HCT116 (cell line): ENCODE measurements around the gene LRRC4C. TPM values are rescaled to one million over a fixed set of nuclear protein-coding genes. Genes with fewer than 3 reads are reported as not detected.

ENCODE experiments used
- ATAC-seq: fragments of 200-7000 bp; cut with Tn5 transposase; 2 replicates; pipeline ENCODE4 v1.9.1; 2020; ENCODE audit warnings: mild to moderate bottlenecking, moderate library complexity
- BruUV-seq: library from RNA; stranded (reverse); fragments of 400-500 nt; replicated peaks from 2 replicates; lab custom pipeline; 2021; lab: Mats Ljungman, UMichigan
- CTCF ChIA-PET: fragments of 300-600 bp; sonication (Branson Sonifier 250); formaldehyde crosslinking; loops from one replicate; lab custom pipeline; 2021; ENCODE audit warnings: antibody characterized with exemption; lab: Charles Lee
- POLR2A ChIA-PET: fragments of 300-600, 350-600 bp; sonication (Branson Sonifier 250); formaldehyde crosslinking; loops from one replicate; lab custom pipeline; 2021; ENCODE audit warnings: antibody characterized with exemption; lab: Charles Lee
- RAD21 ChIA-PET, 2 experiments: fragments of 300-600 bp; sonication (Branson Sonifier 250); formaldehyde crosslinking; loops; one replicate each; lab custom pipeline; 2023; ENCODE audit warnings: low total read pairs in 2 of 2; ENCODE audit not compliant: uncharacterized antibody in 2 of 2, unreplicated experiment in 2 of 2, low non-redundant PET in 1 of 2; lab: Charles Lee
- DNase-seq: peaks from one replicate; pipeline ENCODE4 v3.0.0-alpha.2; 2010; ENCODE audit warnings: low read depth, low spot score
- H2AFZ ChIP-seq: fragments of 200-600 bp; shearing (Covaris generic), sonication (generic); 2 replicates; pipeline ENCODE4 v1.6.1; 2017; ENCODE audit warnings: low read depth, mixed run types, mixed read lengths, antibody characterized with exemption, low read length; ENCODE audit not compliant: poor library complexity, severe bottlenecking
- H3K27ac ChIP-seq: 2 replicates; pipeline ENCODE4 v1.5.1; 2012; ENCODE audit warnings: low read depth, low read length
- H3K27me3 ChIP-seq: fragments of 200-600 bp; sonication (generic); 2 replicates; pipeline ENCODE4 v1.6.1; 2016; ENCODE audit warnings: mixed run types, low read length, mixed read lengths; ENCODE audit not compliant: insufficient read depth
- H3K36me3 ChIP-seq, 2 experiments: fragments of 200-500 bp in 1 of 2; fragments of 200-600 bp in 1 of 2; sonication (Bioruptor generic) in 1 of 2; sonication (generic) in 1 of 2; 2 replicates each; pipeline versions ENCODE4 v1.5.1 to v1.6.1; 2014 to 2016; ENCODE audit warnings: low read length in 2 of 2, inconsistent platforms in 1 of 2, mixed read lengths in 1 of 2, mixed run types in 1 of 2; ENCODE audit not compliant: insufficient read depth in 2 of 2, control insufficient read depth in 1 of 2
- H3K4me1 ChIP-seq, 2 experiments: fragments of 200-600 bp in 1 of 2; sonication (generic) in 1 of 2; 2 replicates each; pipeline versions ENCODE4 v1.5.1 to v1.6.1; 2012 to 2017; ENCODE audit warnings: low read length in 2 of 2, inconsistent platforms in 1 of 2, mild to moderate bottlenecking in 1 of 2, mixed read lengths in 1 of 2, mixed run types in 1 of 2, moderate library complexity in 1 of 2; ENCODE audit not compliant: insufficient read depth in 2 of 2, control insufficient read depth in 1 of 2
- H3K4me2 ChIP-seq: fragments of 200-600 bp; sonication (generic); 2 replicates; pipeline ENCODE4 v1.6.1; 2017; ENCODE audit warnings: mixed run types, low read length, mixed read lengths
- H3K4me3 ChIP-seq, 2 experiments: fragments of 200-600 bp in 1 of 2; sonication (generic) in 1 of 2; replicated peaks in 1 of 2; 2 replicates each; pipeline ENCODE4 v1.5.1; 2011 to 2016; ENCODE audit warnings: low read length in 2 of 2, control low read depth in 1 of 2, low read depth in 1 of 2, mild to moderate bottlenecking in 1 of 2, mixed read lengths in 1 of 2, mixed run types in 1 of 2
- H3K79me2 ChIP-seq: fragments of 200-600 bp; sonication (generic); 2 replicates; pipeline ENCODE4 v1.6.1; 2017; ENCODE audit warnings: mild to moderate bottlenecking, mixed run types, low read length, moderate library complexity, mixed read lengths; ENCODE audit not compliant: insufficient read depth
- H3K9ac ChIP-seq: fragments of 200-600 bp; sonication (generic); 2 replicates; pipeline ENCODE4 v1.6.1; 2016; ENCODE audit warnings: low read length, mixed read lengths
- H3K9me2 ChIP-seq: fragments of 200-600 bp; sonication (generic), shearing (Covaris generic); 2 replicates; pipeline ENCODE4 v1.6.1; 2017; ENCODE audit warnings: mixed run types, mild to moderate bottlenecking, moderate library complexity; ENCODE audit not compliant: insufficient read depth
- H3K9me3 ChIP-seq, 2 experiments: fragments of 200-500 bp in 1 of 2; fragments of 200-600 bp in 1 of 2; sonication (Bioruptor generic) in 1 of 2; sonication (generic) in 1 of 2; 2 replicates each; pipeline ENCODE4 v1.6.1; 2014 to 2017; ENCODE audit warnings: low read length in 2 of 2, mixed read lengths in 2 of 2, inconsistent platforms in 1 of 2, low read depth in 1 of 2, mild to moderate bottlenecking in 1 of 2, mixed run types in 1 of 2, moderate library complexity in 1 of 2; ENCODE audit not compliant: control insufficient read depth in 1 of 2, insufficient read depth in 1 of 2
- H4K20me1 ChIP-seq: fragments of 200-600 bp; sonication (generic), shearing (Covaris generic); 2 replicates; pipeline ENCODE4 v1.6.1; 2017; ENCODE audit warnings: mixed run types, mild to moderate bottlenecking, moderate library complexity; ENCODE audit not compliant: insufficient read depth
- CBX3 ChIP-seq: IDR thresholded peaks from 2 replicates; pipeline ENCODE4 v1.6.1; 2012; ENCODE audit warnings: low read depth
- CEBPB ChIP-seq: IDR thresholded peaks from 2 replicates; pipeline ENCODE4 v1.6.1; 2012; ENCODE audit warnings: low read depth
- ELF1 ChIP-seq: IDR thresholded peaks from 2 replicates; pipeline ENCODE4 v1.6.1; 2012; ENCODE audit warnings: low read depth, borderline replicate concordance
- EZH2 ChIP-seq: fragments of 200-600 bp; sonication (generic); IDR thresholded peaks from 2 replicates; pipeline ENCODE4 v1.6.1; 2017; ENCODE audit warnings: antibody characterized with exemption, mixed run types
- FOSL1 ChIP-seq: IDR thresholded peaks from 2 replicates; pipeline ENCODE4 v1.6.1; 2012; ENCODE audit warnings: low read depth
- JUND ChIP-seq: IDR thresholded peaks from 2 replicates; pipeline ENCODE4 v1.6.1; 2012
- MAX ChIP-seq: IDR thresholded peaks from 2 replicates; pipeline ENCODE4 v1.6.1; 2012
- POLR2A ChIP-seq: IDR thresholded peaks from 2 replicates; pipeline ENCODE4 v1.7.0; 2011; ENCODE audit warnings: borderline replicate concordance; ENCODE audit not compliant: insufficient read depth, insufficient read length; ENCODE audit errors: extremely low read depth
- REST ChIP-seq: IDR thresholded peaks from 2 replicates; pipeline ENCODE4 v1.6.1; 2012; ENCODE audit warnings: low read depth
- SIN3A ChIP-seq: IDR thresholded peaks from 2 replicates; pipeline ENCODE4 v1.6.1; 2012; ENCODE audit warnings: low read depth
- SP1 ChIP-seq: IDR thresholded peaks from 2 replicates; pipeline ENCODE4 v1.6.1; 2012; ENCODE audit warnings: low read depth
- SRF ChIP-seq: IDR thresholded peaks from 2 replicates; pipeline ENCODE4 v1.6.1; 2012; ENCODE audit warnings: low read depth
- TCF7L2 ChIP-seq: IDR thresholded peaks from 2 replicates; pipeline ENCODE4 v1.7.0; 2011; ENCODE audit warnings: borderline replicate concordance, inconsistent platforms; ENCODE audit not compliant: insufficient read depth, insufficient read length; ENCODE audit errors: extremely low read depth
- YY1 ChIP-seq: IDR thresholded peaks from 2 replicates; pipeline ENCODE4 v1.6.1; 2011; ENCODE audit warnings: low read length, low read depth, moderate library complexity, mild to moderate bottlenecking; ENCODE audit not compliant: insufficient replicate concordance; ENCODE audit errors: extremely low read depth
- ZNF274 ChIP-seq: fragments of 200-500 bp; sonication (Bioruptor generic); IDR thresholded peaks from 2 replicates; pipeline ENCODE4 v1.6.1; 2014; ENCODE audit warnings: mild to moderate bottlenecking, low read depth, low read length, inconsistent platforms
- intact Hi-C: fragments of 100-400 bp; cut with micrococcal nuclease; formaldehyde crosslinking; loops from 2 replicates; pipeline ENCODE4 v1.10.0; 2022
- total RNA-seq: library from RNA; stranded (reverse); gene quantifications from one replicate; pipeline ENCODE4 v1.2.1, GENCODE V29; 2021; ENCODE audit not compliant: unreplicated experiment

The LRRC4C gene
- total RNA-seq, 1 experiment from 2014 or later, result not detected

GRCh38 chr11:41382927-41383326 lies 76.5 kb downstream of the LRRC4C start:
- no peaks in the 10 kb centered on the region for H3K4me1 ChIP-seq
- intact Hi-C loops, result no loop called here
- DNase-seq (no peak), ATAC-seq (no peak)
- no peaks in the 10 kb centered on the region for H3K79me2 ChIP-seq
- ChIA-PET CTCF (no interaction called here), POLR2A (no interaction called here), RAD21 (no interaction called here)
- no peak overlapping the region for H2AFZ ChIP-seq
- no peak overlapping the region for H3K4me2 ChIP-seq
- no peak overlapping the region for H3K4me3 ChIP-seq
- no peaks in the 10 kb centered on the region for H3K27me3 ChIP-seq
- TF ChIP-seq CBX3 (no peak), CEBPB (no peak), TCF7L2 (no peak), SRF (no peak), SIN3A (no peak), POLR2A (no peak), MAX (no peak), YY1 (no peak), ELF1 (no peak), REST (no peak), FOSL1 (no peak), JUND (no peak), ZNF274 (no peak), EZH2 (no peak), SP1 (no peak)
- peaks cover 7 to 9% of the 10 kb centered on the region in 2 experiments; a peak in 2 of 4 replicates for H3K9me3 ChIP-seq
- H3K9ac ChIP-seq, result no peak overlapping the region
- H3K9me2 ChIP-seq, result no peaks in the 10 kb centered on the region
- H3K36me3 ChIP-seq, result no peaks in the 10 kb centered on the region
- BruUV-seq, result no TSS peak
- H4K20me1 ChIP-seq, result no peaks in the 10 kb centered on the region
- no peak overlapping the region for H3K27ac ChIP-seq
